Naive B cell (primary cell): ENCODE data around the gene CLK2. TPM values are rescaled to one million over a fixed set of nuclear protein-coding genes. Genes with fewer than 3 reads are reported as not detected.
A peak's percentile ranks its signal among the peaks of the same experiment; 100 is the strongest.
"Not testable (repeated sequence)": the region's sequence is repeated elsewhere in the genome, so short reads cannot be mapped to it uniquely, and the experiment has no call there.

Experiments
- ATAC-seq, 2 donors: fragments of 150-1000 bp; cut with Tn5 transposase; 2 replicates each; pipeline ENCODE4 v1.10.0; 2021; ENCODE audit warnings: low read depth in 2 of 2, mild to moderate bottlenecking in 2 of 2, moderate library complexity in 2 of 2
- DNase-seq: peaks from one replicate; pipeline ENCODE4 v3.0.0; 2022
- H3K27ac Mint-ChIP-seq, 6 donors: one replicate each; pipeline ENCODE4 v1.8.0; 2020 to 2022; ENCODE audit warnings: mild to moderate bottlenecking in 6 of 6, mixed read lengths in 6 of 6, moderate library complexity in 5 of 6, inconsistent platforms in 2 of 6
- H3K27me3 Mint-ChIP-seq, 3 donors: one replicate each; pipeline ENCODE4 v1.8.0; 2021 to 2022; ENCODE audit warnings: mixed read lengths in 3 of 3, mild to moderate bottlenecking in 1 of 3
- H3K36me3 Mint-ChIP-seq, 2 donors: one replicate each; pipeline ENCODE4 v1.8.0; 2020 to 2022; ENCODE audit warnings: mixed read lengths in 2 of 2, inconsistent platforms in 1 of 2, mild to moderate bottlenecking in 1 of 2
- H3K4me1 Mint-ChIP-seq, 3 donors: one replicate each; pipeline ENCODE4 v1.8.0; 2020 to 2022; ENCODE audit warnings: mixed read lengths in 3 of 3, inconsistent platforms in 1 of 3, mild to moderate bottlenecking in 1 of 3, moderate library complexity in 1 of 3
- H3K4me3 Mint-ChIP-seq, 8 donors: one replicate each; pipeline ENCODE4 v1.8.0; 2020 to 2022; ENCODE audit warnings: mild to moderate bottlenecking in 8 of 8, mixed read lengths in 8 of 8, moderate library complexity in 8 of 8, inconsistent platforms in 2 of 8
- H3K9me3 Mint-ChIP-seq, 7 donors: one replicate each; pipeline ENCODE4 v1.8.0; 2020 to 2022; ENCODE audit warnings: mixed read lengths in 7 of 7, mild to moderate bottlenecking in 5 of 7, inconsistent platforms in 2 of 7, moderate library complexity in 1 of 7
- polyA plus RNA-seq, 6 donors: library from polyadenylated mRNA; unstranded; fragments of 300-500 nt; fragmentation: Illumina TruSeq; gene quantifications; one replicate each; pipeline ENCODE4 v1.2.3, GENCODE V29; 2021; ENCODE audit warnings: low read depth in 6 of 6

Gene CLK2
- polyA plus RNA-seq, 6 donors from 2014 or later, result 11.6 to 28.2 (median 18.1) TPM

- Mint-ChIP-seq H3K4me3 (peak overlapping the region in 1 of 8 donors; percentile 68), H3K4me1 (peaks cover 7 to 24% (median 24%) of the 10 kb centered on the region in 3 donors), H3K27me3 (no peaks in the 10 kb centered on the region), H3K27ac (no peak overlapping the region), H3K9me3 (no peaks in the 10 kb centered on the region), H3K36me3 (peaks cover 0 to 8% of the 10 kb centered on the region in 2 donors)
- ATAC-seq (no peak), DNase-seq (no peak)
Observed at GRCh38 chr1:155236451-155236850, 36.9 kb downstream of the CLK2 start.

- not testable (repeated sequence) for H3K9me3 Mint-ChIP-seq, DNase-seq, ATAC-seq, H3K36me3 Mint-ChIP-seq, H3K27me3 Mint-ChIP-seq, H3K4me3 Mint-ChIP-seq
- Mint-ChIP-seq H3K4me1 (peaks cover 0 to 13% (median 13%) of the 10 kb centered on the region in 3 donors), H3K27ac (peak overlapping the region in 1 of 6 donors; percentile 79)
Observed at GRCh38 chr1:155235375-155235774, 37.9 kb downstream of the CLK2 start.

- ATAC-seq, H3K4me1 Mint-ChIP-seq: not testable (repeated sequence)
Observed at GRCh38 chr1:155233502-155233901, 39.8 kb downstream of the CLK2 start.

GRCh38 chr1:155232001-155232978, 41.0 kb downstream of the CLK2 start:
- H3K27ac Mint-ChIP-seq, result peak overlapping the region in 1 of 6 donors; percentile 79
- H3K4me3 Mint-ChIP-seq, DNase-seq, H3K9me3 Mint-ChIP-seq, ATAC-seq, H3K4me1 Mint-ChIP-seq, H3K27me3 Mint-ChIP-seq, H3K36me3 Mint-ChIP-seq: not testable (repeated sequence)

More at GRCh38 chr1:155233502-155233901, 39.8 kb downstream of the CLK2 start:
- H3K36me3 Mint-ChIP-seq, H3K27ac Mint-ChIP-seq, H3K27me3 Mint-ChIP-seq, H3K4me3 Mint-ChIP-seq, H3K9me3 Mint-ChIP-seq, DNase-seq: not testable (repeated sequence)

GRCh38 chr1:155231302-155231701, 42.0 kb downstream of the CLK2 start:
- peaks cover 12 to 18% (median 13%) of the 10 kb centered on the region in 3 donors for H3K4me1 Mint-ChIP-seq
- peak overlapping the region in 2 of 6 donors; percentile 8 to 71 for H3K27ac Mint-ChIP-seq
- not testable (repeated sequence) for H3K36me3 Mint-ChIP-seq, H3K9me3 Mint-ChIP-seq, DNase-seq, ATAC-seq, H3K27me3 Mint-ChIP-seq
- peak overlapping the region in 1 of 8 donors; percentile 7 for H3K4me3 Mint-ChIP-seq

- ATAC-seq (no peak), DNase-seq (no peak)
- Mint-ChIP-seq H3K4me3 (peak overlapping the region; percentile 83 to 99 (median 90)), H3K27ac (peak overlapping the region; percentile 38 to 96 (median 77)), H3K36me3 (no peaks in the 10 kb centered on the region), H3K27me3 (no peaks in the 10 kb centered on the region), H3K9me3 (no peaks in the 10 kb centered on the region), H3K4me1 (peaks cover 26 to 42% (median 29%) of the 10 kb centered on the region in 3 donors)
Observed at GRCh38 chr1:155228096-155228427, 45.2 kb downstream of the CLK2 start.

- peak; percentile 97 for DNase-seq
- peaks cover 29 to 47% (median 33%) of the 10 kb centered on the region in 3 donors for H3K4me1 Mint-ChIP-seq
- peak; percentile 88 to 91 for ATAC-seq
- H3K4me3 Mint-ChIP-seq, result peak overlapping the region; percentile 83 to 99 (median 90)
- H3K9me3 Mint-ChIP-seq, result no peaks in the 10 kb centered on the region
- H3K27me3 Mint-ChIP-seq, result no peaks in the 10 kb centered on the region
- H3K27ac Mint-ChIP-seq, result peak overlapping the region; percentile 56 to 96 (median 94)
- no peaks in the 10 kb centered on the region for H3K36me3 Mint-ChIP-seq
Observed at GRCh38 chr1:155227261-155228095, 45.8 kb downstream of the CLK2 start.

GRCh38 chr1:155226910-155227260, 46.4 kb downstream of the CLK2 start:
- Mint-ChIP-seq H3K27ac (peak overlapping the region; percentile 56 to 94 (median 86)), H3K9me3 (no peaks in the 10 kb centered on the region), H3K36me3 (no peaks in the 10 kb centered on the region), H3K4me1 (peaks cover 29 to 51% (median 33%) of the 10 kb centered on the region in 3 donors), H3K27me3 (no peaks in the 10 kb centered on the region), H3K4me3 (peak overlapping the region; percentile 83 to 99 (median 90))
- DNase-seq, result no peak
- peak; percentile 1 to 4 for ATAC-seq

GRCh38 chr1:155226188-155226909, 47.0 kb downstream of the CLK2 start:
- peak; percentile 57 to 59 for ATAC-seq
- H3K27me3 Mint-ChIP-seq, result no peaks in the 10 kb centered on the region
- H3K36me3 Mint-ChIP-seq, result no peaks in the 10 kb centered on the region
- peak overlapping the region; percentile 56 to 94 (median 86) for H3K27ac Mint-ChIP-seq
- H3K9me3 Mint-ChIP-seq, result no peaks in the 10 kb centered on the region
- peak; percentile 80 for DNase-seq
- peaks cover 29 to 52% (median 33%) of the 10 kb centered on the region in 3 donors for H3K4me1 Mint-ChIP-seq
- H3K4me3 Mint-ChIP-seq, result peak overlapping the region; percentile 83 to 99 (median 90)

GRCh38 chr1:155225404-155225759, 47.9 kb downstream of the CLK2 start:
- H3K4me3 Mint-ChIP-seq, result peak overlapping the region in 4 of 8 donors; percentile 25 to 99 (median 42)
- H3K27ac Mint-ChIP-seq, result not testable (repeated sequence)

GRCh38 chr1:155223047-155223446, 50.3 kb downstream of the CLK2 start:
- DNase-seq (no peak), ATAC-seq (no peak)
- Mint-ChIP-seq H3K4me3 (no peak overlapping the region), H3K27me3 (no peaks in the 10 kb centered on the region), H3K36me3 (no peaks in the 10 kb centered on the region), H3K9me3 (no peaks in the 10 kb centered on the region), H3K4me1 (peaks cover 28 to 58% (median 34%) of the 10 kb centered on the region in 3 donors), H3K27ac (peak overlapping the region in 3 of 6 donors; percentile 35 to 56 (median 47))

More at GRCh38 chr1:155225404-155225759, 47.9 kb downstream of the CLK2 start:
- H3K36me3 Mint-ChIP-seq, ATAC-seq, H3K27me3 Mint-ChIP-seq, DNase-seq, H3K9me3 Mint-ChIP-seq: not testable (repeated sequence)
- H3K4me1 Mint-ChIP-seq, result peaks cover 29 to 52% (median 33%) of the 10 kb centered on the region in 3 donors

- ATAC-seq, H3K27ac Mint-ChIP-seq, DNase-seq: not testable (repeated sequence)
Observed at GRCh38 chr1:155220211-155220965, 52.9 kb downstream of the CLK2 start.

More at GRCh38 chr1:155220211-155220965, 52.9 kb downstream of the CLK2 start:
- H3K4me1 Mint-ChIP-seq, result peaks cover 16 to 32% (median 18%) of the 10 kb centered on the region in 3 donors
- H3K4me3 Mint-ChIP-seq, H3K36me3 Mint-ChIP-seq, H3K27me3 Mint-ChIP-seq, H3K9me3 Mint-ChIP-seq: not testable (repeated sequence)
